Stimulated activated CD4-positive, alpha-beta T cell treated with anti-CD3 and anti-CD28 coated beads, Interleukin-1b, Interleukin-23, amount 100 ng/mL, for 24 hours (primary cell): ENCODE data around the gene NPTX1.

Experiments
- DNase-seq, 4 experiments: peaks; one replicate each; pipeline ENCODE4 v3.0.0-alpha.2; 2020; ENCODE audit warnings: low read depth in 4 of 4, low spot score in 1 of 4

The NPTX1 gene

GRCh38 chr17:80429356-80430275, 46.8 kb downstream of the NPTX1 start:
- DNase-seq = no peak

- DNase-seq = no peak
Observed at GRCh38 chr17:80428796-80429195, 47.6 kb downstream of the NPTX1 start.

GRCh38 chr17:80428363-80428762, 48.0 kb downstream of the NPTX1 start:
- no peak for DNase-seq

GRCh38 chr17:80427366-80428282, 48.8 kb downstream of the NPTX1 start:
- DNase-seq = no peak

GRCh38 chr17:80426671-80427326, 49.6 kb downstream of the NPTX1 start:
- DNase-seq = peak; percentile 67 to 80 (median 79)

- no peak for DNase-seq
Observed at GRCh38 chr17:80425835-80426426, 50.5 kb downstream of the NPTX1 start.

GRCh38 chr17:80424878-80425765, 51.3 kb downstream of the NPTX1 start:
- no peak for DNase-seq

GRCh38 chr17:80424261-80424660, 52.1 kb downstream of the NPTX1 start:
- DNase-seq = no peak

GRCh38 chr17:80423536-80424225, 52.7 kb downstream of the NPTX1 start:
- no peak for DNase-seq

GRCh38 chr17:80422981-80423380, 53.4 kb downstream of the NPTX1 start:
- no peak for DNase-seq

GRCh38 chr17:80422276-80422675, 54.1 kb downstream of the NPTX1 start:
- no peak for DNase-seq

GRCh38 chr17:80421381-80422090, 54.9 kb downstream of the NPTX1 start:
- DNase-seq = no peak

GRCh38 chr17:80419255-80419654, 57.2 kb downstream of the NPTX1 start:
- no peak for DNase-seq

GRCh38 chr17:80418589-80418988, 57.8 kb downstream of the NPTX1 start:
- DNase-seq = no peak
